NCI-H2196 (cell line): Measurements from ENCODE around the gene POGK.
"Not testable (repeated sequence)": the region's sequence is repeated elsewhere in the genome, so short reads cannot be mapped to it uniquely, and the experiment has no call there.

Experiments
- DNase-seq: peaks from one replicate; lab custom pipeline; 2025; ENCODE audit not compliant: unreplicated experiment; lab: John Stamatoyannopoulos, UW

POGK gene

DNA sequence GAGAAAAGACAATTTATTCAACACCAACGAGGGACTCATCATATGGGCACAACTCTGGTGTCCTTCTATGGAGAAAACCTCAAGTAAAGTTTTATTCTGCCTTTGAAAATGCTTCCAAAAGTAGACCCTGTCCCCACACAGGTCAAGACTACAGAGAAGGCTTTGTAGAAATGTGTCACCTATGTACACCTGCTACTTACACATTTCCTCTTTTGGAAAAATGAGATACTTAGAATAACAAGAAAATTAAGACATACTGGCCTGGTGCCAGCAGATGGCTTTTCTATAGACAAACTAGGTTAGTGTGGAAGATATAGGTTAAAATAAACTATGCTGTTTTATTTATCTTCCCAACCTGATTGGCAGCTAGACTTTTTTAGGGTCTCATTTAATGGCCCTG lies 13.6 kb downstream of the POGK start:
- no peak for DNase-seq

DNA sequence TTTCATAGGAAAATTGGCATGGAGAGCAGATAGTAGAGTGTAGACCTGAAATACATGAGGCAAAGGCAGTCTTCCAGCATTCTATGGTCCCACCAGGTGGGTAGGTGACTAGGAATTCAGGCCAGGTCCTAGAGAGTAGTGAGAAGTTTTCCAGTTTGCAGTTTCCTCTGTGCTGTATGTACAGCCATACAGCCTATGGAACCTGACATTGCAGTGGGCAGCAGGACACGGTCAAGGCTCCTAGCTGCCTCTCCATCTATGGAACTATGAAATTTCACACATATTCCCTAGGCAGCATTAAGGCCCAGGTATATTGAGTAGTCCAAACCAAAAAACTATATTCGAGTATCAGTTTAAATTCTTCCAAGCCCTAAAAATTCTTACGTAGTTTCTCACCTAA lies 16.3 kb downstream of the POGK start:
- no peak for DNase-seq

DNA sequence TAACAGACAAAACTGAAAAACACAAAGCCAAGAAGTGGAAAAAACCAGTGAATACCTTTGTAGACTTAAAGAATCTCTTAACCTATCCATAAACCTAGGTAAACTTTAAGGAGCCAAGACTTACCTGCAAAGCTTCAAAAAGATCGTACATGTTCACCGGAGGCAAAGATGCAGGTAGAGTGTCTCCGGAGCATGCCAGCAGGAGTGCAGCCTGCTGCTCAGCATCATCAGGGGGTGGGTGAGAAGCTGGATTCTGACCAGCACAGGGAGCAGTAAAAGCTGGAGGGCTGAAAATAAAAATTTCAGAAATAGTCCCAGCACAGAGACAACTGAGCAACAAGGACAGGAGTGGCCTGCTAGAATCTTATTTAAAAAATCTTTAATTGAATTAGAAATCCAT lies 18.7 kb downstream of the POGK start:
- no peak for DNase-seq

DNA sequence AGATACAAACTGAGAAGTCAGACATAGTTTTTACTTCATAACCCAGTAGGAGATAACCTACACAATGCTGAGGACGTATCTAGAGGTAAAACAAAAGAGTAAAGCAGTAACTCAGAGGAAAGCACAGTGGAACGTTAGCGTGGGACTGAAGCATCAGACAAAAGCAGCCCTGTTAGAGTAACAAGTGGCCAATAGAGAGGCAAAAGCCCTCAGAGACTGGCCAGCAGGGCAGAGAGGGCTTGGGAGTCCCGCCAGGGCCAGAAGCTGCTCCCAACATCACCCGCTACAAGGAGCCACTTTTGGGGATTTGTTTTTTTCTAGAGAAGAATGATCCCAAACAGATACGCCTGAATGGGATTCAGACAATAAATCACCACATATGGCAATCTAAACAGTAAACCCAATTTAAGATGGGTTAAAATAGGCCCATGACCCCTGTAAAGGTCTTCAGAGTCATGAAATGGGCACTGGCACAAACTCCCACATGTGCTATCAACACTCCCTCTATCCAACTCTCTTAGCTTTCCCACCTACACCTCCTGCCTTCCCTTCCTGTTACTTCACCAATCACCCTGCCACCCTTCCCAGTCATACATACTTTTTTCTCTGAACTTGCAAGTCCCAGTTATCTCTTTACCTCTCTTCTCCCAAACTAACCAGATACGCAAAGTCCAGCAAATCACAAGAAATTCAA lies 19.6 kb downstream of the POGK start:
- no peak for DNase-seq

DNA sequence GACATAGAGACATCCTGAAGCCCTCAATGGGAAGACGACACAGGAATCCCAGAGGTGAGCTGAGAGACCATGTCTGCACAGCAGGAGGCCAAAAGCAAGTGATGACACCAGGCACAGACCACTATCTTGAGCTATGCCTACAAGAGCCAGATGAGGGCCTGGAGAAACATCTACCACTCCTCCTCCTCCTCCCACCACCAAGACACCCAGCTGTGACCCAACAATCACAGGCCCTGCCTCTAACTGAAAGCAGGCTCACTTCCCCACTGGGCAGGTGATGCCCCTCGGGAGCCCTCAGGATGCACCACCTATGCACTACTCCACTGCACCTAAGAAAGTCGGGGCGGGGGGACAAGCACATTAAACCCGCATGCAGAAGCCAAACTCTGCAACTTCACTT lies 20.3 kb downstream of the POGK start:
- DNase-seq, result no peak

DNA sequence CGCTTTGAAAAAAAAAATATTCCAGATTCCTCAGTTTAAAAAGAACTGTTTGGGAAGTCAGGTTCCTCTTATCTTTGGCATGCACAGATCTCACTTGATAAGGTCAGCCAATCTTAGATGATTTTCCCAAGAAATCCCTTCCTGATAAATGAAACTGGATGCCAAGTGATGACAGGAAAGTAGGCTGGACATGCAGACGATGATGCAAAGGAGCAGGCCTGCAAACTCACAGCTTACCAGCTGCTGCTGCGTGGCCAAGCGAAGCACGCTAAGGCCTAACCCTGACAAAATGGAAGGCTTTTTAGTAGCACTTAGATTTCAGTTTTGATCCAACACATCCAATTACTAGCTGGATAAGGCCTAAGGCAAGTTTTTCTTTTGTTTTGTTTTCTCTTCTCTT lies 26.7 kb downstream of the POGK start:
- DNase-seq, result no peak

DNA sequence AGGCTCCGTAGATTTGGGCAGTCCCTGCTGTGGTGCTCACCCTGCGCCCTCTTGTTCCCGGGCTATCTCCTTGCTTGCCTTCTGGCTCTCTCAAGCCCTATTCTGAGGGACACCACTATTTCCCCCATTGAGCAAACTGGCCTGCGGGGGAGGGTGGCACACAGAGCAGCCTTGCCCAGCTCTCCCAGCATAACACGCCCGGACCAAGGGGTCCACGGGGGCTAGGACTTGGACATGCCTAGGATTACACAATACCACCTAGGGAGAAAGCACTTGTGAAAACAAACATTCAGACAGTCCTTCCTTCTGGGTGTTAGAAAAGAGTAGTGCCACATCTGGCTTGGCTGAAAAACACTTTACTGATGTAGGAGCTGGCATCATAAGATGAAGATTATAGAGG lies 29.4 kb downstream of the POGK start:
- DNase-seq, result no peak

DNA sequence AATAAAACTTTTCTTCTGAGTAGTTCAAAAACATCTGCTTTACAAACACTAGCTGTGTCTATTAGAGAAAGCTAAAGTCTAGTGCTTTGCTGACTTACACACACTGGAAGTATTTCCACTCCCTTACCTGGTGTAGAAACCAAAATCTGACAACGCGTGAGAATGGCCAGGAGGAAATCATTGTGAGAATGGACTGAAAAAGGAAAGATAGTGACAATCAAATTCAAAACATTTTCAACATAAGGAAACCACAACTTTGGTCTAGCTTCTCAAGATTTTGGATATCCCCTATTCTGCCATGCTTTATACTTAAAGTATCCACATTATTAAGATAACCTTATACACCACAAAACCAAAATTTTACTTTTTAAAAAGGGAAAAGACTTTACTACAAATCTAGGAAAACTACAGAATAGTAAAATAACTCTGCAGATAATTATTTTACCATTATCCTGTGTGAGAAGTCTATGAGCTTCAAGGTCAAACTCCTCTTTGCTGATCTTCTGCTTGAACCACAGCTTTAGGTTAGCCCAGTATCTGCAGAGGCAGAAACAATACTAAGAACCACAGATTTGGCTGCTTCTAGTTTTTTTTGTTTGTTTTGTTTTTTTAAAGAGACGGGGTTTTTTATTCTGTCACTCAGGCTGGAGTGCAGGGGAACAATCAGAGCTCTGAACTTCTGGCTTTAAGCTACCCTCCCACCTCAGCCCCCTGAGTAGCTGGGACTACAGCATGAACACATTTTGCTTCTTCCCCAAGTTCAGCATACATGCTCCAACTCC lies 30.2 kb downstream of the POGK start:
- DNase-seq, result no peak

DNA sequence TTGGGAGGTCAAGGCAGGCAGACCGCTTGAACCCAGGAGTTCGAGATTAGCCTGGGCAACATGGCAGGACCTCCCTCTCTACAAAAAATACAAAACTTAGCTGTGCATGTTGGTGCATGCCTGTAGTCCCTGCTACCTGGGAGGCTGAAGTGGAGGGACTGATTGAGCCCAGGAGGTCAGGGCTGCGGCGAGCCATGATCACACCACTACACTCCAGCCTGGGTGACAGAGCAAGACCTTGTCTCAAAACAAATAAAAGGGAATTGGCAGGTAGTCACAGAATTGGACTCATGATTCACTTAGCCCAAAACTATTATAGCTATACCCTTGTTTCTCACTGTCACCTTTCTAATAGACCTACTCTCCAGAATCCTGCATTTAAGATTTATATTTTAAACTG lies 31.3 kb downstream of the POGK start:
- no peak for DNase-seq

DNA sequence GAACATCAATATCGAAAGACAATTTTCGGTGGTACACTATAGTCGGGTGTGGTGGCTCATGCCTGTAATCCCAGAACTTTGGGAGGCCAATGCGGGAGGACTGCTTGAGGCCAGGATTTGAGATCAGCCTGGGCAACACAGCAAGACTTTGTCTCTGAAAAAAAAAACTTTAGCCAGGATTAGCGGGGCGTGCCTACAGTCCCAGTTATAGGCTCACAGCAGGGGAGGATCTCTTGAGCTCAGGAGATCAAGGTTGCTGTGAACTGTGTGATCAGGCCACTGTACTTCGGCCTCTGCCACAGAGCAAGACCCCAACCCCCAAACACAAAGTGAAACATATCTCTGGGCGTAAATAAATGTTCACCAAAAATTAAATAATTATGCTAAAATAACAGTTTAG lies 35.2 kb downstream of the POGK start:
- DNase-seq, result no peak

DNA sequence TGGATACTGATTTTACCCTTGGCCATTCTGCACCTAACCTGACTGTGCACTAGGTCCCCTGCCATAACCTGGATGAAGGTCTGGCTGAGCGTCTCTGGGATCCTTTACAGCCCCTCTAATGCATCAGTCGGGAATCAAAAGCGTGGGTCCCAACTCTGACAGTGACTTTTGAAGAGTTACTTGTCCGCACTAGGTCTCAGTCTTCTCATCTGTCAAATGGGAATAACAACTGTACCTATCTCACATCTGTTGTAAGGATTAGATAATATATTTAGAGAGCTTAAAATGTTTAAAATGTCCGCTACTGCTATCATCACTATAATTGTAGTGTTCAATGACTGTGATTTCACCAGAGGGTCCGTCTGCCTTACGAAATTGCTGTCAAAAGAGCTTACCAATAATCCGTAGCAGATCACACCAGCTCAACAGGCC lies 36.0 kb downstream of the POGK start:
- DNase-seq, result no peak

DNA sequence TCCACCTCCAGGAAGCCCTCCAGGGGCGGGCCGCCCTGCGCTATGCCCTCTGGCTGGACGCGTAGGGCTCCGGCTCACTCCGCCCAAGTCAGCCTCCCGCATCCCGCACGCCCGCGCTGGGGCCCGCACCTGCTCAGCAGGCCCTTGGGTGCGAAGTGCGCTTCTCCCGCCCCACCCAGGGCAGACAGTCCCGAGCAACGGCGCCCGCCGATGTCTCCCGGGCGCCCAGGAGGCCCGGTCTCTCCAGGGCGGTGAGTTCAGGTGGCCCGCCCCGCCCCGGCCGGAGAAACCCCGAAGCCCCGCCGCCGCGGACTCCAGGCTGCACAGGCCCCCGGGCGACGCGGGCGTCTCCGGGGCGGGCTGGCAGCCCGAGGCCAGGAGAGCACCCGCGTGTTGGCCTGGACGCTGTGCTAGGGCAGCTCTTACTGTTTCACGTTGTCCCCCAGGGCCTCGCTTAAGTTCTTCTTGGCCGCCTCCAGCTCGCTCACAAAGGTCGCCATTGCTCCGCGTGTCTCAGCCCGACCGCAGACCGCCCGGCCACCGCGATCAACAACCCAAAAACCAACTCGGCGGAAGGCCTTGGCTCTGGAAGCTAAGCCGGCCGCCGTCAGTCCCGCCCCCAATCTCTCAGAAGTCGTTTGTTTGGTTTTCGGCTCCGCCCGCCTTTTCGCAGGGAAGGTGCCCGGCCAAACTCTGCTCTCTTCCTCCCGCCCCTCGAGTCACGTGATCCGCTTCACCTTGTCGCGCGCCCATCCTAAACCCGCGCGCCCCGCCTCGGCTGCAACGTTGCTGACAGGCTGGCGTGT lies 36.7 kb downstream of the POGK start, which contains the start of gene TADA1:
Gene TADA1, minus strand, starts transcription at position 531 of the 806 bp plus-strand sequence. Its CDS starts 31 bp downstream, at position 500.
- DNase-seq, result peak; percentile 98

DNA sequence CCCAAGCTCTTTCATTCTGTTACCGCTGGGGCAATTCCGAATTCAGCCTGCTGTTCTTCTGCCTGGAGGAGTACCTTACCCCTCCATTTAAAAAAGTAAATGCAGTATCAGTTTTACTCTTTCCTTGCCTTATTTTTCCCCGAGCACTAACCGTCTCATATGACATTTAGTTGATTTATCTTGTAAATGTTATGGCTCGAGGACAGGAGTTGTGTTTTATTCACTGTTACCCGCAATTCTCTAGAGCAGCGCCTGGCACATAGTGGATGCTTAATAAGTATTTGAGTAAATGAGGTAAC lies 37.2 kb downstream of the POGK start:
- no peak for DNase-seq

DNA sequence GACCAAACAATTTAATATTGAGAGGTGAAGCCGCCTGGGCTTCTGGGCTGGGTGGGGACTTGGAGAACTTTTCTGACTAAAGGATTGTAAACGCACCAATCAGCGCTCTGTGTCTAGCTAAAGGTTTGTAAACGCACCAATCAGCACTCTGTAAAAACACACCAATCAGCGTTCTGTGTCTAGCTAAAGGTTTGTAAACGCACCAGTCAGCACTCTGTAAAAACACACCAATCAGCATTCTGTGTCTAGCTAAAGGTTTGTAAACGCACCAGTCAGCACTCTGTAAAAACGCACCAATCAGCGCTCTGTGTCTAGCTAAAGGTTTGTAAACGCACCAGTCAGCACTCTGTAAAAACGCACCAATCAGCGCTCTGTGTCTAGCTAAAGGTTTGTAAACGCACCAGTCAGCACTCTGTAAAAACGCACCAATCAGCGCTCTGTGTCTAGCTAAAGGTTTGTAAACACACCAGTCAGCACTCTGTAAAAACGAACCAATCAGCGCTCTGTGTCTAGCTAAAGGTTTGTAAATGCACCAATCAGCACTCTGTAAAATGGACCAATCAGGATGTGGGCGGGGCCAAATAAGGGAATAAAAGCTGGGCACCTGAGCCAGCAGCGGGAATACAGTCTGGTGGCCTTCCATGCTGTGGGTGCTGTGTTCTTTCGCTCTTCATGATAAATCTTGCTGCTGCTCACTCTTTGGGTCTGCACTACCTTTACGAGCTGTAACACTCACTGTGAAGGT lies 39.1 kb downstream of the POGK start:
- DNase-seq, result not testable (repeated sequence)

DNA sequence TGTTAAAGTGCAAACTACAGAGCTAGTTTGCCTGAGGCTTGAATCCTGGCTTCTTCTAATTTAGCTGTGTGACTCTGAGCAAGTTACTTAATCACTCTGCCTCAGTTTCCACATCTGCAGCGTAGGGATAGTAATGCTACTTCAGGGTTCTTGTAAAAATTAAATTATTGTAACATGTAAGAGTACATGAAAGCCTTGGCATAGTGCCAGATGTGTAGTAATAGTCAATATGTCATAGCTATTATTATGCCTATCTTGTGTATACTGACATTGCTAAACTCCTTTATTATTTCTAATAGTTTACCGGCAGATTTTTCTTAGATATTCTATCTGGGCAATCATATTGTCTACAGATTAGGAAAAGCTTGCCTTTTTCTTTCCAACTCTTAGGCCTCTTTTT lies 43.6 kb downstream of the POGK start:
- DNase-seq, result no peak

DNA sequence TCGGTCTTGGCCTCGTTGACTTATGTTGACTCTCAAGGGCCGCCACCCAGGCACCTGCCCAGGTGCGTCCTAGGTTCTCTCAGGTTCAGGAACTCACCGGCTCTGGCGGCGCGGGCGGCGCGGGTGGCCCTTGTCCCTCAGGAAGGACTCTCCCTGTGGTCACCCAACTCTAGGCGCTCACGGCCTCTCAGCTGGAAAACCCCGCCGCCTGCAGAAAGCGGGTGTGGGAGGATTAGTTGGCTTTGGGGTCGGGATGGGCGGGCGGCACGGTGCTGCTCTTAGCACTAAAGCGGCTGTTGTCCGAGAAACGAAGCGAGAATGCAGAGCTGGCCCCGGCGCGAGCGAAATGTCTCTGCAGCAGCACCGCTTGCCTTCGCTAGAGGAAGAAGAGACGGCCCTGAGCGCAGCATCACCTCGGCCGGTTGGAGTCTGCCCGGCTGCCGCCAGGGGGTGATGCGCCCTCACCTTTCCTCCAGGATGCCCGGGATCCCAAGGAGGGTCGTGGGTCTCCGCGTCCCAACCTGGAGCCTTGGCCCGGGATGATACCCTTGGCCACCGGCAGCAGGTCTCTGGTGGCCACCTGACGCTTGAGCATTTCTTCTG lies 44.9 kb downstream of the POGK start:
- no peak for DNase-seq

DNA sequence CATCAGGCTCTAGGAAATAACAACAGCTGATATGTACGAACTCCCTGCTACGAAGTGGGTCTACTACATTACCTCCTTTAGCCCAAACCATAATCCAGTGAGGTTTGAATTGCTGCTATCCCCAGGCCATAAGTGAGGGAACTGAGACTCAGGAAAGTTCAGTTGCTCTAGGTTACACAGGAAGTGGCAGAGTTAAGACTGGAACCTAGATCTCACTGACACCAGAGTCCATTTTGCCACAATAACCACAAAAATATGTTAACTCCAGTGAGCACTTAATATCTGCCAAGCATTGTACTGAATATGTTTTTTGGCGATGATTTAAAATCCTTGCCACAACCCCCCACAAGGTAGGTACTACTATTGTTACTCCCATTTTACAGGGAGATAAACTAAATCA lies 45.7 kb downstream of the POGK start:
- DNase-seq, result no peak

DNA sequence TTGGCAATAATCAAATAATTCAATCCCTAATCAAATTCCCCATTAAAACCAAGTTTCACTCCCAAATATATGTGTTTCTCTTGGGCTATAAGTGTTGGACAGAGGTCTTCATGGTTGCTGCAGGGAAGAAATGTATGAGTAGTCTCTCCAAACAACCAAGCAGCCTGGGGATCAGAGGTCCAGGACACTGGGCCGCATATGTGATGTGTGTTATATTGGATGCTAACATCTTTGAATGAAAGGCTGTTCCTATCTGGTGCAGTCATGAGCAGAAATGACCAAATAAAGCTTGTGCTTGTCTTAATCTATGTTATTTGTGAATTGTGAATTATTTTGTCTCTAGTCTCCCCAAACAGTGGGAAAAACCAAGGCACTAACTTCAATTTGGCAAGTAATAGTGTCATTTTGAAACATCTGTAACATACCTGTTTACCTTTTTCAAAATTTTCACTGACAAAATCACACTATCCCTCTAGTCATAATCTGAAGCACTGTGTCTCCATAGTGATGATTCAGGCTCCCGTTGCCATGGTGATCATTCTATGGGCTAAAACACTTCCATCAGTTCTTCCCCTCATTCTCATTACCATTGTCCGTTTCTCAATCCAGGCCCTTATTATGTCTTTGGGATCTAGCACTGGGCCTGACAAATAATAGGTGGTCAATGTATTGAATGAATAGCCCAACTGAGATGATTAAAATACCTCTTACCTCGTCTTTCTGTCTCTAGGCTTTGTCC lies 49.3 kb downstream of the POGK start:
- DNase-seq, result no peak

DNA sequence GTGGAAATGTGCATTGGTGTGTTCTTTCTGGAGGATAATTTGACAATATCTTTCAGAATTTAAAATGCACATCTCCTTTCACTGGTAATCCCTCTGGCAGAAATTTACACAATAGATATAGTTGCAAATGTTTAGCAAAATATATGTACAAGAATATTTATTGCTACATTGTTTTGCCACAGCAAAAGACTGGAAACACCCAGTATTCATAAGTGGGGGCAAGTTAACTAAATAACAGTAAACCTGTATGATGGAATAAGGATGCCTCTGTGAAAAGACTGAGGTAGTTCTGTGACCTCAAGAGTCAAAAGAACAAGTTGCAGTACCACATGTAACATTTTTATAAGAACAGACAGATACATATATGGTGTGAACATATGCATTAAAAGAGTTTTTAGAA lies 50.5 kb downstream of the POGK start:
- no peak for DNase-seq

DNA sequence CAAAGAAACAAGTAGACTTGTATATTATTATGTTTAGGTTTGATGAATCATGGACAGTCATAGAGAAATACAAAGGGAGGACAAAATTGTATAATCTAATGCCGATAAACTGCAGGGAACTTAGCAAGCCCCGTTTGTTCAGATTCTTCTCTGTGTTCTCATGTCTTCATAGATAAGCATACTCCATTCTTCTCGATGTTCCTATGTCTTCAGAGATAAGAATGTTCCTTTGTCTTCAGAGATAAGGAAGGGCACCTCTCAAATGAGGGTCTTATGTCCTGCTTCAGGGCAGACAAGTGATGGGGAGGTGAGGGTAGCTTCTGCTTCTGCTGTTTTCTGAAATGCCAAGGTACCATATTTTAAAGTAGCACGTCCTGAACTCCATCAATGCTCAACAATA lies 56.5 kb downstream of the POGK start:
- DNase-seq, result no peak
